PC-3 (cell line): ENCODE measurements around the gene DPPA4. TPM values are rescaled to one million over a fixed set of nuclear protein-coding genes. Genes with fewer than 3 reads are reported as not detected.

Experiments
- ATAC-seq: fragments of 200-7000 bp; cut with Tn5 transposase; 2 replicates; pipeline ENCODE4 v1.9.1; 2020; ENCODE audit warnings: mild to moderate bottlenecking, moderate library complexity
- Bru-seq: library from RNA; stranded (reverse); fragments of 400-500 nt; gene quantifications from one replicate; lab custom pipeline; 2021; lab: Mats Ljungman, UMichigan
- BruChase-seq, 2 experiments: library from RNA; stranded (reverse); fragments of 400-500 nt; gene quantifications; one replicate each; lab custom pipeline; 2021; lab: Mats Ljungman, UMichigan
- BruUV-seq: library from RNA; stranded (reverse); fragments of 400-500 nt; replicated peaks from 2 replicates; lab custom pipeline; 2021; lab: Mats Ljungman, UMichigan
- CTCF ChIA-PET: fragments of 300-600 bp; sonication (Branson Sonifier 250); formaldehyde crosslinking; loops from one replicate; lab custom pipeline; 2022; ENCODE audit warnings: antibody characterized with exemption; lab: Charles Lee
- POLR2A ChIA-PET: fragments of 300-600 bp; sonication (Branson Sonifier 250); formaldehyde crosslinking; loops from one replicate; lab custom pipeline; 2022; ENCODE audit warnings: antibody characterized with exemption; ENCODE audit not compliant: unreplicated experiment; lab: Charles Lee
- DNase-seq: peaks from one replicate; pipeline ENCODE4 v3.0.0-alpha.2; 2015
- H2AFZ ChIP-seq: fragments of 300-600 bp; sonication (generic); 2 replicates; pipeline ENCODE4 v1.6.0; 2016; ENCODE audit warnings: antibody characterized with exemption, low read length
- H3F3A ChIP-seq: fragments of 300-600 bp; sonication (generic); one replicate; pipeline ENCODE4 v1.6.0; 2017; ENCODE audit warnings: antibody characterized with exemption, low read length, control low read depth, mild to moderate bottlenecking; ENCODE audit not compliant: unreplicated experiment
- H3K27ac ChIP-seq: fragments of 300-600 bp; sonication (generic); 2 replicates; pipeline ENCODE4 v1.5.1; 2016; ENCODE audit warnings: mild to moderate bottlenecking, low read length
- H3K27me3 ChIP-seq: fragments of 300-600 bp; sonication (generic); 2 replicates; pipeline ENCODE4 v1.6.1; 2016; ENCODE audit warnings: low read length, mixed read lengths
- H3K36me3 ChIP-seq: fragments of 300-600 bp; sonication (generic); 2 replicates; pipeline ENCODE4 v1.6.1; 2016; ENCODE audit warnings: low read depth, mixed run types, low read length, mixed read lengths
- H3K4me1 ChIP-seq: fragments of 300-600 bp; sonication (generic); 2 replicates; pipeline ENCODE4 v1.5.1; 2016; ENCODE audit warnings: low read length; ENCODE audit not compliant: insufficient read depth
- H3K4me2 ChIP-seq: fragments of 300-600 bp; sonication (generic); 2 replicates; pipeline ENCODE4 v1.6.0; 2016; ENCODE audit warnings: low read length
- H3K4me3 ChIP-seq: fragments of 300-600 bp; sonication (generic); 2 replicates; pipeline ENCODE4 v1.5.1; 2016; ENCODE audit warnings: mild to moderate bottlenecking, low read length, mixed read lengths
- H3K79me2 ChIP-seq: fragments of 300-600 bp; sonication (generic); 2 replicates; pipeline ENCODE4 v1.6.1; 2017; ENCODE audit warnings: low read length, mixed read lengths
- H3K9ac ChIP-seq: fragments of 300-600 bp; sonication (generic); 2 replicates; pipeline ENCODE4 v1.6.0; 2016; ENCODE audit warnings: mild to moderate bottlenecking, low read length
- H3K9me2 ChIP-seq: fragments of 300-600 bp; sonication (generic); replicated peaks from 2 replicates; pipeline ENCODE4 v1.6.1; 2016; ENCODE audit warnings: mixed run types, low read length, mixed read lengths
- H3K9me3 ChIP-seq: fragments of 300-600 bp; sonication (generic); 2 replicates; pipeline ENCODE4 v1.6.1; 2016; ENCODE audit warnings: low read length, mixed read lengths
- H4K20me1 ChIP-seq: fragments of 300-600 bp; sonication (generic); 2 replicates; pipeline ENCODE4 v1.6.1; 2016; ENCODE audit warnings: low read length, mixed read lengths
- EZH2 ChIP-seq: fragments of 300-600 bp; sonication (generic); IDR thresholded peaks from one replicate; pipeline ENCODE4 v1.6.1; 2017; ENCODE audit warnings: antibody characterized with exemption, mild to moderate bottlenecking, low read length; ENCODE audit not compliant: unreplicated experiment
- EZH2phosphoT487 ChIP-seq: fragments of 300-600 bp; sonication (generic); IDR thresholded peaks from 2 replicates; pipeline ENCODE4 v1.6.1; 2018; ENCODE audit warnings: mild to moderate bottlenecking, antibody characterized with exemption, low read length, borderline replicate concordance
- intact Hi-C: fragments of 100-400 bp; cut with micrococcal nuclease; formaldehyde crosslinking; loops from 2 replicates; pipeline ENCODE4 v1.9.0; 2023
- long read RNA-seq: library from polyadenylated mRNA; unstranded; transcript quantifications from one replicate; pipeline ENCODE4 v2.0.0, GENCODE V29; 2021; ENCODE audit not compliant: unreplicated experiment
- total RNA-seq: library from RNA; depleted of rRNA; stranded (reverse); fragments of >200 nt; gene quantifications from 2 replicates; pipeline ENCODE4 v1.2.3, GENCODE V29; 2014; rRNA removed
- TF ChIP-seq, protein P1 (sequence below): fragments of 300-600 bp; sonication (generic); conservative IDR thresholded peaks from 2 replicates; pipeline ENCODE4 v1.5.1; 2017; ENCODE audit warnings: antibody characterized with exemption, low read depth, mild to moderate bottlenecking, low read length

Gene DPPA4, protein sequence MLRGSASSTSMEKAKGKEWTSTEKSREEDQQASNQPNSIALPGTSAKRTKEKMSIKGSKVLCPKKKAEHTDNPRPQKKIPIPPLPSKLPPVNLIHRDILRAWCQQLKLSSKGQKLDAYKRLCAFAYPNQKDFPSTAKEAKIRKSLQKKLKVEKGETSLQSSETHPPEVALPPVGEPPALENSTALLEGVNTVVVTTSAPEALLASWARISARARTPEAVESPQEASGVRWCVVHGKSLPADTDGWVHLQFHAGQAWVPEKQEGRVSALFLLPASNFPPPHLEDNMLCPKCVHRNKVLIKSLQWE
- total RNA-seq, result not detected in 2 replicates
- not detected for Bru-seq, nascent RNA
- not detected for BruChase-seq, experiment 1, labeled RNA remaining after a 6-hour chase
- not detected for BruChase-seq, experiment 2, labeled RNA remaining after a 2-hour chase
- long read RNA-seq, result 0 reads

DNA sequence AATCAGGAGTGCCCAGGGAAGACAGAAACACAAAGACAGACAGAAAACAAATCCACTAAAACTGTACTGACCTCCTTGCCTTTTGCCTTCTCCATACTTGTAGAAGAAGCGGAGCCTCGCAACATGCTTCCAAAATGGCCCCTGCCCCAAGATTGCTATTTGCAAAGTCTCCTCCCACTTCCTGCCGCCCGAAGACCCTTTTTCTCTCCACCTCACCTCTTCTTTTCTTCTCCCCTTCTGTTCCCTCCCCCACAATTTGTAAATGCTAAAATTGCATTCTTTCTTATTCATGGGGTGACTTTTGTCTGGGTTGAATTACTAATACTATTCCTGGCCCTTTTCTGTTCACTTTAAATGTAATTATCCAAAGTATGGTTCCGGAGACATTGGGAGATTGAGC is at the start of gene DPPA4:
DPPA4 (minus strand) TSS at position 154 of the 400 bp plus-strand sequence; CDS start at position 125, 29 bp downstream.
- no peaks in the 10 kb centered on the region for H3K36me3 ChIP-seq
- ChIA-PET POLR2A (no interaction called here), CTCF (no interaction called here)
- no peak within 1 kb of the TSS for H3K9ac ChIP-seq
- no peaks in the 10 kb centered on the region for H3F3A ChIP-seq
- no peaks in the 10 kb centered on the region for H3K4me1 ChIP-seq
- H3K4me2 ChIP-seq, result peak within 1 kb of the TSS; percentile 9; the same call in 1 of the 2 replicates
- H3K4me3 ChIP-seq, result no peak within 1 kb of the TSS
- no TSS peak for BruUV-seq
- H3K79me2 ChIP-seq, result no peaks in the 10 kb centered on the region
- no peaks in the 10 kb centered on the region for H3K9me3 ChIP-seq
- peaks cover 37% of the 10 kb centered on the region for H3K27me3 ChIP-seq
- H3K27ac ChIP-seq, result no peak within 1 kb of the TSS
- H3K9me2 ChIP-seq, result no peaks in the 10 kb centered on the region
- TF ChIP-seq EZH2 (no peak), EZH2phosphoT487 (no peak)
- TF ChIP-seq, protein P1, sequence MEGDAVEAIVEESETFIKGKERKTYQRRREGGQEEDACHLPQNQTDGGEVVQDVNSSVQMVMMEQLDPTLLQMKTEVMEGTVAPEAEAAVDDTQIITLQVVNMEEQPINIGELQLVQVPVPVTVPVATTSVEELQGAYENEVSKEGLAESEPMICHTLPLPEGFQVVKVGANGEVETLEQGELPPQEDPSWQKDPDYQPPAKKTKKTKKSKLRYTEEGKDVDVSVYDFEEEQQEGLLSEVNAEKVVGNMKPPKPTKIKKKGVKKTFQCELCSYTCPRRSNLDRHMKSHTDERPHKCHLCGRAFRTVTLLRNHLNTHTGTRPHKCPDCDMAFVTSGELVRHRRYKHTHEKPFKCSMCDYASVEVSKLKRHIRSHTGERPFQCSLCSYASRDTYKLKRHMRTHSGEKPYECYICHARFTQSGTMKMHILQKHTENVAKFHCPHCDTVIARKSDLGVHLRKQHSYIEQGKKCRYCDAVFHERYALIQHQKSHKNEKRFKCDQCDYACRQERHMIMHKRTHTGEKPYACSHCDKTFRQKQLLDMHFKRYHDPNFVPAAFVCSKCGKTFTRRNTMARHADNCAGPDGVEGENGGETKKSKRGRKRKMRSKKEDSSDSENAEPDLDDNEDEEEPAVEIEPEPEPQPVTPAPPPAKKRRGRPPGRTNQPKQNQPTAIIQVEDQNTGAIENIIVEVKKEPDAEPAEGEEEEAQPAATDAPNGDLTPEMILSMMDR, result no peak
- peak within 1 kb of the TSS; percentile 21; the same call in 1 of the 2 replicates for H2AFZ ChIP-seq
- no peak for DNase-seq
- intact Hi-C loops, result no loop called here
- ATAC-seq, result no peak
- no peaks in the 10 kb centered on the region for H4K20me1 ChIP-seq

DNA sequence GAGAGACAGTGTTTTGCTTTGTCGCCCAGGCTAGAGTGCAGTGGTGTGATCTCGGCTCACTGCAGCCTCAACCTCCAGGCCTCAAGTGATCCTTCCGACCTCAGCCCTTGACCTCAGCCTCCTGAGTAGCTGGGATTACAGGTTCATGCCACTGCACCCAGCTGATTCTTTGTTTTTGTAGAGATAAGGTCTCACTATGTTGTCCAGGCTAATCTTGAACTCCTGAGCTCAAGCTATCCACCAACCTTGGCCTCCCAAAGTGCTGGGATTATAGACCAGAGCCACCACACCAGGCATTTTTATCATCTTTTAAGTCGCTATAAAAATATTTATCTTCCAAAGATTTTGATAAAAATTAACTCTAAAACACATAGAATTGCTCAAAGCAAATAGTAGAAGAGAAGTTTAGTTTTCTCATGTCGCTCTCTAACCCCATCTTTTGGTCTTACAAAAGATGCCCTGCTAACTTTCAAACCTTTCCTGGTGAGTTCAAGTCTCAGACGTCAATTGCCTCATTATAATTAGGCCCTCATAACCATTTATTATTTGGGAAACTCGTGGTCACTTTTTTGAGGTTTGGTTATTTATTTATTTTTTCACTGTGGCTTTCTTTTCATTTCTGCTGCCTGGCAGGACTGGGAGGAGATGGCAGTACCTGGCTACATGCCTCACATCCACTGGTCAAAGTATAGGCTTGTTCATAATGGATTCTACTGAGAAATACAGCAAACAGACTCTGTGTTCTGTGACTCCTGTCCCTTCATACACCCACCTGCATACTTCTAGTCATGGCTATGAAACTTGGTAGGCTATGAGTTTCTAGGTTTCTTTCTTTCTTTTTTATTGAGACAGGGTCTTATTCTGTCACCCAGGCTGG is 48.3 kb upstream of the DPPA4 start:
- Histone ChIP-seq H2AFZ (no peak overlapping the region), H3K4me2 (no peak overlapping the region), H3K4me3 (no peak overlapping the region), H3K4me1 (no peaks in the 10 kb centered on the region), H3K9me3 (no peaks in the 10 kb centered on the region), H3K27ac (no peak overlapping the region), H3K79me2 (no peaks in the 10 kb centered on the region), H3K27me3 (peaks cover 55% of the 10 kb centered on the region), H3K9ac (no peak overlapping the region), H3K36me3 (no peaks in the 10 kb centered on the region), H3K9me2 (no peaks in the 10 kb centered on the region), H4K20me1 (no peaks in the 10 kb centered on the region), H3F3A (no peaks in the 10 kb centered on the region)
- intact Hi-C loops, result no loop called here
- ChIA-PET POLR2A (no interaction called here), CTCF (no interaction called here)
- no peak for ATAC-seq
- DNase-seq, result no peak
- BruUV-seq, result no TSS peak
- TF ChIP-seq EZH2phosphoT487 (no peak), EZH2 (no peak)
- TF ChIP-seq, protein P1, result no peak
